Breast epithelium (tissue), 4 donors: Measurements from ENCODE around the gene ERGIC1. TPM values are rescaled to one million over a fixed set of nuclear protein-coding genes. Genes with fewer than 3 reads are reported as not detected.

Experiments used
- DNase-seq, 2 donors: peaks; one replicate each; pipeline ENCODE4 v3.0.0-alpha.2; 2019; ENCODE audit warnings: low spot score in 2 of 2
- H3K27ac ChIP-seq, 2 donors: fragments of 200-600 bp; sonication (generic) in 1 of 2; one replicate each; pipeline ENCODE4 v1.5.1; 2016 to 2019; ENCODE audit warnings: mild to moderate bottlenecking in 1 of 2
- H3K27me3 ChIP-seq, 2 donors: fragments of 200-600 bp; sonication (generic) in 1 of 2; one replicate each; pipeline versions ENCODE4 v1.5.1 to v1.6.0; 2017 to 2019; ENCODE audit warnings: control low read depth in 1 of 2, mild to moderate bottlenecking in 1 of 2
- H3K36me3 ChIP-seq: fragments of 200-600 bp; one replicate; pipeline ENCODE4 v1.5.1; 2019
- H3K4me1 ChIP-seq, 2 donors: fragments of 200-600 bp; sonication (generic); one replicate each; pipeline ENCODE4 v1.5.1; 2016 to 2019; ENCODE audit warnings: control low read depth in 1 of 2
- H3K4me3 ChIP-seq, 3 donors: fragments of 200-600 bp; sonication (generic); 1 replicate in 2 of 3; 2 replicates in 1 of 3; pipeline ENCODE4 v1.5.1; 2016 to 2019; ENCODE audit warnings: mild to moderate bottlenecking in 3 of 3, moderate library complexity in 2 of 3
- H3K9me3 ChIP-seq, 2 donors: fragments of 200-600 bp; sonication (generic) in 1 of 2; one replicate each; pipeline ENCODE4 v1.5.1; 2016 to 2019; ENCODE audit warnings: control low read depth in 1 of 2
- POLR2A ChIP-seq: fragments of 450-650 bp; IDR thresholded peaks from one replicate; pipeline ENCODE4 v1.6.1; 2016; ENCODE audit warnings: antibody characterized with exemption, mild to moderate bottlenecking, moderate library complexity
- POLR2AphosphoS5 ChIP-seq, 3 donors: sonication (generic); formaldehyde crosslinking; IDR thresholded peaks; one replicate each; pipeline ENCODE4 v1.6.1; 2017; ENCODE audit warnings: antibody characterized with exemption in 3 of 3
- intact Hi-C: fragments of 100-400 bp; cut with DNase I; formaldehyde crosslinking; loops from one replicate; pipeline ENCODE4 v1.15.1; 2023; ENCODE audit warnings: low total_unique reads
- total RNA-seq, 3 donors: library from RNA; depleted of rRNA; stranded (reverse); fragments of >200 nt; gene quantifications; one replicate each; pipeline ENCODE4 v1.1.0, GENCODE V29; 2016
- TF ChIP-seq, protein P1 (sequence below), 3 donors: fragments of 450-650 bp; IDR thresholded peaks; one replicate each; pipeline ENCODE4 v1.5.1; 2016 to 2017; ENCODE audit warnings: antibody characterized with exemption in 3 of 3, mild to moderate bottlenecking in 3 of 3, moderate library complexity in 3 of 3

ERGIC1 gene
- total RNA-seq, 3 donors from 2014 or later: 86.6 to 139 (median 95.2) TPM

DNA sequence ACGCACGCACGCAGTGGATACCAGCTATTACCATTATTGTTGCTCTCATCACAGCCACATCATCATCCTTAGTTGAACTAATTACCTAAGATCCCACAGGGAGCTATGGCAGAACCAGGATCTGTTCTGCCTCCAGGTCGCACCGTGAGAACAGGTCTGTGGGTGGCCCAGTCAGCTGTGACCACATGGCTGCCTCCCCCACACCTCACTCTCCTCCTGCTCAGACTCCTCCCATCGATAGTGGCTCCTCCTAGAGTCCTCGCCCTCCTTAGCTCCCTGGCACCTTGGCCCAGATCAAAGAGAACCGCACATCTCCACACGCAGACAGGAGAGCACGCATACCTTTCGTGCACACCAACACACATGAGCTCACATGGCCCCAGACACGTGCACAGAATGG is 92.7 kb downstream of the ERGIC1 start:
- Histone ChIP-seq H3K9me3 (no peaks in the 10 kb centered on the region), H3K4me1 (no peaks in the 10 kb centered on the region), H3K4me3 (no peak overlapping the region), H3K27me3 (no peaks in the 10 kb centered on the region), H3K36me3 (no peaks in the 10 kb centered on the region), H3K27ac (no peak overlapping the region)
- intact Hi-C loops: no loop called here
- TF ChIP-seq POLR2AphosphoS5 (IDR thresholded peaks at IDR 0.05) (no peak), POLR2A (no peak)
- TF ChIP-seq, protein P1, sequence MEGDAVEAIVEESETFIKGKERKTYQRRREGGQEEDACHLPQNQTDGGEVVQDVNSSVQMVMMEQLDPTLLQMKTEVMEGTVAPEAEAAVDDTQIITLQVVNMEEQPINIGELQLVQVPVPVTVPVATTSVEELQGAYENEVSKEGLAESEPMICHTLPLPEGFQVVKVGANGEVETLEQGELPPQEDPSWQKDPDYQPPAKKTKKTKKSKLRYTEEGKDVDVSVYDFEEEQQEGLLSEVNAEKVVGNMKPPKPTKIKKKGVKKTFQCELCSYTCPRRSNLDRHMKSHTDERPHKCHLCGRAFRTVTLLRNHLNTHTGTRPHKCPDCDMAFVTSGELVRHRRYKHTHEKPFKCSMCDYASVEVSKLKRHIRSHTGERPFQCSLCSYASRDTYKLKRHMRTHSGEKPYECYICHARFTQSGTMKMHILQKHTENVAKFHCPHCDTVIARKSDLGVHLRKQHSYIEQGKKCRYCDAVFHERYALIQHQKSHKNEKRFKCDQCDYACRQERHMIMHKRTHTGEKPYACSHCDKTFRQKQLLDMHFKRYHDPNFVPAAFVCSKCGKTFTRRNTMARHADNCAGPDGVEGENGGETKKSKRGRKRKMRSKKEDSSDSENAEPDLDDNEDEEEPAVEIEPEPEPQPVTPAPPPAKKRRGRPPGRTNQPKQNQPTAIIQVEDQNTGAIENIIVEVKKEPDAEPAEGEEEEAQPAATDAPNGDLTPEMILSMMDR (IDR thresholded peaks at IDR 0.05): no peak
- DNase-seq: no peak

- peak overlapping the region in 1 of 2 donors; percentile 7 for H3K27ac ChIP-seq
- H3K4me1 ChIP-seq: peaks cover 0 to 3% of the 10 kb centered on the region in 2 donors
- no peaks in the 10 kb centered on the region for H3K27me3 ChIP-seq
- TF ChIP-seq POLR2AphosphoS5 (IDR thresholded peaks at IDR 0.05) (no peak), POLR2A (no peak)
- TF ChIP-seq, protein P1 (IDR thresholded peaks at IDR 0.05): no peak
- no peak for DNase-seq
- no peaks in the 10 kb centered on the region for H3K36me3 ChIP-seq
- H3K9me3 ChIP-seq: no peaks in the 10 kb centered on the region
- H3K4me3 ChIP-seq: no peak overlapping the region
- intact Hi-C loops: no loop called here
Observed at GRCh38 chr5:172929371-172929838, 95.4 kb downstream of the ERGIC1 start.

GRCh38 chr5:172931001-172931536 is 97.0 kb downstream of the ERGIC1 start:
- peak overlapping the region; percentile 36 to 71 for H3K27ac ChIP-seq
- no peaks in the 10 kb centered on the region for H3K27me3 ChIP-seq
- H3K4me3 ChIP-seq: no peak overlapping the region
- intact Hi-C loops: loop anchor here (5.0 kb wide), 1 partner anchor 219 kb away; no protein-coding TSS in a partner anchor
- peaks cover 0 to 3% of the 10 kb centered on the region in 2 donors for H3K4me1 ChIP-seq
- DNase-seq: no peak
- TF ChIP-seq, protein P1 (IDR thresholded peaks at IDR 0.05): no peak
- TF ChIP-seq POLR2AphosphoS5 (IDR thresholded peaks at IDR 0.05) (peak in 1 of 3 donors; percentile 53), POLR2A (no peak)
- no peaks in the 10 kb centered on the region for H3K36me3 ChIP-seq
- no peaks in the 10 kb centered on the region for H3K9me3 ChIP-seq

DNA sequence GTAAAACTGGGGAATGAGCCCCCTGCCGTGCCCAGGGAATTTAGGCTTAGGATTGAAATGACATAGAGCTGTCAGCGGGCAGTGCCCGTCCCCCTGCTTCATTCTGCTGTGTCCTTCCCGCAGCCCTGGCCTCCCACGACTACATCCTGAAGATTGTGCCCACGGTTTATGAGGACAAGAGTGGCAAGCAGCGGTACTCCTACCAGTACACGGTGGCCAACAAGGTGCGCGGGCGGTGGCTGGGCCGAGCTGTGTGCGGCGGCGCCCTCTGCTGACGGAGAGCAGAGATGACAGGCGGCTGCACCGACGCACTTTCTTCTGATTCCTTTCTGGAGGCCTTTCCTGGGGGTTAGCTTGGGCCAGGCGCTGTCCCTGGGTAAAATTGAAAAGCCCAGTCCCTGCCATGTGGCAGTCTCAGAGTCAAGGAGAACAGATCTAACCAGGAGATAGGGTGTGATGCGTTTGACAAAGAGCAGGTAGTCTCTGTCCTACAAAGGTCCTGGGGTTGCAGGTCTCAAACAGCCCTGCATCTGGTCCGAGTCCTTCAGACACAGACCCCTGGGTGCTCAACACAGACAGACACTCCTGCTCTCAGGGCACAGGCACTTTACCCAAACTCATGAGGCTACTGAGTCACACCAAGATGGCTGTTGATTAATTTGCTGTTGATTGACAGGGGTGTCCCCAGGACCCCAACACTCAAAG is 98.4 kb downstream of the ERGIC1 start:
- Histone ChIP-seq H3K36me3 (no peaks in the 10 kb centered on the region), H3K27ac (no peak overlapping the region), H3K4me1 (peaks cover 0 to 3% of the 10 kb centered on the region in 2 donors), H3K4me3 (no peak overlapping the region), H3K27me3 (no peaks in the 10 kb centered on the region), H3K9me3 (no peaks in the 10 kb centered on the region)
- TF ChIP-seq, protein P1 (IDR thresholded peaks at IDR 0.05): peak; percentile 93 to 98 (median 97)
- no peak for TF ChIP-seq POLR2A
- peak; percentile 46 to 67 (median 58) for TF ChIP-seq POLR2AphosphoS5 (IDR thresholded peaks at IDR 0.05)
- intact Hi-C loops: loop anchor here (5.0 kb wide), 1 partner anchor 220 kb away; no protein-coding TSS in a partner anchor
- peak; percentile 64 to 81 for DNase-seq

GRCh38 chr5:172933238-172933637 is 99.2 kb downstream of the ERGIC1 start:
- Histone ChIP-seq H3K9me3 (no peaks in the 10 kb centered on the region), H3K36me3 (no peaks in the 10 kb centered on the region), H3K4me3 (no peak overlapping the region), H3K27me3 (no peaks in the 10 kb centered on the region), H3K27ac (no peak overlapping the region), H3K4me1 (peaks cover 0 to 3% of the 10 kb centered on the region in 2 donors)
- DNase-seq: no peak
- TF ChIP-seq, protein P1 (IDR thresholded peaks at IDR 0.05): no peak
- TF ChIP-seq POLR2A (no peak), POLR2AphosphoS5 (IDR thresholded peaks at IDR 0.05) (no peak)
- intact Hi-C loops: loop anchor here (5.0 kb wide), 1 partner anchor 221 kb away; no protein-coding TSS in a partner anchor
